NCI-H2029 treated with DMSO at 0.1 percent for 48 hours (cell line): Measurements from ENCODE around the gene MARCHF3.
"Not testable (repeated sequence)": the region's sequence is repeated elsewhere in the genome, so short reads cannot be mapped to it uniquely, and the experiment has no call there.

Experiments used
- DNase-seq: peaks from one replicate; lab custom pipeline; 2025; lab: John Stamatoyannopoulos, UW

The MARCHF3 gene

DNA sequence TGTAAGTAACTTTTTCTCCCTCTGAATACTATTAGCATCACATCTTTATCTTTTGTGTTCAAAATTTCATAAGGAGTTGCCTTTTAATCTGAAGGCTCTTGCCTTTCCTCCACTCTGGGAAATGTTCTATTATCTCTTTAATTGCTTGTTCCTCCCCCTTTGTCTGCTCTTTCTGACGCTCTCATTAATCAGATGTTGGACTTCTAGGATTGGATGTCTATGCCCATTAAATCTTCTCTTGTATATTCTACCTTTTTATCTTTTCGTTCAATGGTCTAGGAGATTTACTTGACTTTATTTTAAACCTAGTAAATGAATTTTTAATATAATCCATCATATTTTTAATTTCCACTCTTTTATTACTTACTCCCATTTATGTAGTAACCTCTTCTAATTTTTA is 76.7 kb downstream of the MARCHF3 start:
- no peak for DNase-seq

DNA sequence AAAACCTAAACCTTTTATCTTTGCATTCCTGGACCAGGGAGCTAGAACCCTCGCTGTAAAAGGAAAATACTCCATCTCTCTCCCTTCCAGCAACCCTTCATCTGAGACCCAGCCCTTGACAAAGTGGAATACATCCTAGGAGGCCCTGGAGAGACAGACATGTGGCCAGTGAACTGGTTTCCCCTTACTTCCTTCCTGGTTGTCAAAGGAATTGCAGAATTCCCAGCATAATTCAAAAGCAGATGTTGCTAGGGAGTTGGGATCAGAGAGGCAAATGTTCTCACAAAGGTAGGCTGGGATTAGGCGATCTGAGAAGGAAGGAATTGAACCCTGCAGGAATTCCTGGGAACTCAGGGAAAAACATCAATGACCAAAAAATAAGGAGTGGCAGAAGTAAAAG is 80.9 kb downstream of the MARCHF3 start:
- no peak for DNase-seq

DNA sequence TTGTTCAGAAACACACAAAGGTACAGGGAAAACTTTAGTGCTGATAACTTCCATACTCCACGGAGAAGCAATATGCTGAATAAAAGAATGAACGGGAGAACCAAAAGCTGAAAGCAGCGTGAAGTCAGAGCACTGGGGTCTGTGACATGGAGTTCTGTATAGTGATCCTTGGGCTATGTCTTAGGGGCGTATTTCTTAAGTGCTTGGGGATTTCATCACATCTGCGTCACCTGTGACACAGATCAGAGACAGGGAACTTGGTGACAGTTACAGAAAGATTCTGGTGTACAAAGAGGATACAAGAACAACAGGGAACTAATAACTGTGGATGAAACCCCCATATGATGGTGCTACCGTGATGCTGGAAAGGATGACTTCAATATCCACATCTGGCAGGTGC is 81.9 kb downstream of the MARCHF3 start:
- DNase-seq = no peak

DNA sequence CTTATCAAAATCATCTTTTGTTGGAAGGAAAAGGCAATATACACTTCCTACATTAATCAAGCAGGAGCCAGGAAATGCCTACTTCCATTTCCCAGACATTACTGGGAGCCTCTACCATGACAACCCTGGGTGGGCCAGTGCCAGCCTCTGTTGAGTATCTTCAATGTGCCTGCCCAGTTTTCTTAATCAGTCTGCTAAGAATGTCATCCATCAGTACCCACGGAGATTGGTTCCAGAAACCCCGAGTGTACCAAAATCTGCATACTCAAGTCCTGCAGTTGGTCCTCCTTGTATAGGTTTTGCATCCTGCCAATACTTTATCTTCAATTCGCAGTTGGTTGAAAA is 82.4 kb downstream of the MARCHF3 start:
- DNase-seq = no peak

DNA sequence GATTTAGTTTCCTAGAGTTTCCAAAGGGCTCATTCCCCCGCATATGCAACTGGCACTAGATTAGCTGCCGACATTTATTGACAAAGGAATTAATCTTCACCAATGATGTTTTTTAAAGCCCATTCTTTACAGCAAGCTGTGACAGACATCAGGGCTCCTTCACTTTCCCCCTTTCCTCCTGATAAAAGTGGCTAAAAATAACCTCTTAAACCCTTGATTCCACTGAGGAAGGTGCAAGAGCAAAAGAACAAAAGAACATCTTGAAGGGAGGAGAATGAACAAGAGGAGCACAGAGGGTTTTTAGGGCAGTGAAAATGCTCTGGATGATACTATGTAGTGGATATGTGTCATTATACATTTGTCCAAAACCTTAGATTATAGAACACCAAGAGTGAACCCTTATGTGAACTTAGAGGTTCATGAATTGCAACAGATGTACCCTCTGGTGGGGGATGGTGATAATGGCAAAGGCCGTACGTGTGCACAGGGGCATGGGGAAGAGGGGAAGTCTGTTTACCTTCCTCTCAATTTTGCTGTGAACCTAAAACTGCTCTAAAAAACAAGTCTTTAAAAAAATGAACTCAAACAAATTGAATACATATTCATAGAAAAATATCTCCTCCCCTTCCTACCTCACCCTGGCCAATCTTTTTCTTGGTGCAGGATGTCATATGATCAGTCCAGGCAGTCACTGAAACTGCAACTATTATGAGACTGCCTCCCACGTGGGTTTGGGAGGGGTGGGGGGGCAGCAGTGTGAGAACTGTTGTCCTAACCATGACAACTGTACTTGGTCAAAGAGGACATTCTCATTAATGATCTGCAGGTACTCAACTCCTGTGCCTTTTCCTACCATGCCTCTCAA is 83.0 kb downstream of the MARCHF3 start:
- DNase-seq = no peak

DNA sequence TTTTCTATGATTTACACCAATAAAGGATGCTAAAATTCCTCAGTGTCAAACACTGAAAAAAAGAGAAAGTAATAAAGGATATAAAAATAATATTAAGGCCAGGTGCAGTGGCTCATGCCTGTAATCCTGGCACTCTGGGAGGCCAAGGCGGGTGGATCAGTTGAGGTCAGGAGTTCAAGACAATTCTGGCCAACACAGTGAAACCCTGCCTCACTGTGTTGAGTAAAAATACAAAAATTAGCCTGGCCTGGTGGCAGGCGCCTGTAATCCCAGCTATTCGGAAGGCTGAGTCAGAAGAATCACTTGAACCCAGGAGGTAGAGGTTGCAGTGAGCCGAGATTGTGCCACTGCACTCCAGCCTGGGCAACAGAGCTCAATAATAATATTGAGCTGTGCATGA is 87.5 kb downstream of the MARCHF3 start:
- not testable (repeated sequence) for DNase-seq

GRCh38 chr5:126941403-126941802 is 89.0 kb downstream of the MARCHF3 start:
- DNase-seq = no peak

DNA sequence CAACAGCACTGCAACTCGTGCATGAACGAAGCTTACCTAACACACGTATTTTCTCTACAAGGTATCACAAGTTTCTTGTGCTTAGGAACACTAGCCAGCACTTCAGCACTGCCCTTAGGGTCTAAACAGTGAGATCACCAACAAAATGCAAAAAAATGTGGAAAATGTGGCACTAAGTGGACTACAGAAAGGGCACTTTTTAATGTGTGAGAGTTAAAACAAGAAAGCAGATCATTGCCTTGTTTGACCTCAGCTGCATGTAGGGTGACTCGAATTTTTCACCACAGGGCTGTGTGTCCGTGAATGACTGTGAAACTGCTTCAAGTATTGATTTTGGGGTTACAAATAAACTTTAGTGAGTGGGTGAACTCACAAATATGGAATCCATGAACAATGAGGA is 90.5 kb downstream of the MARCHF3 start:
- no peak for DNase-seq

GRCh38 chr5:126938466-126938865 is 91.9 kb downstream of the MARCHF3 start:
- no peak for DNase-seq

GRCh38 chr5:126937771-126938170 is 92.6 kb downstream of the MARCHF3 start:
- no peak for DNase-seq

GRCh38 chr5:126936775-126937418 is 93.5 kb downstream of the MARCHF3 start:
- no peak for DNase-seq

DNA sequence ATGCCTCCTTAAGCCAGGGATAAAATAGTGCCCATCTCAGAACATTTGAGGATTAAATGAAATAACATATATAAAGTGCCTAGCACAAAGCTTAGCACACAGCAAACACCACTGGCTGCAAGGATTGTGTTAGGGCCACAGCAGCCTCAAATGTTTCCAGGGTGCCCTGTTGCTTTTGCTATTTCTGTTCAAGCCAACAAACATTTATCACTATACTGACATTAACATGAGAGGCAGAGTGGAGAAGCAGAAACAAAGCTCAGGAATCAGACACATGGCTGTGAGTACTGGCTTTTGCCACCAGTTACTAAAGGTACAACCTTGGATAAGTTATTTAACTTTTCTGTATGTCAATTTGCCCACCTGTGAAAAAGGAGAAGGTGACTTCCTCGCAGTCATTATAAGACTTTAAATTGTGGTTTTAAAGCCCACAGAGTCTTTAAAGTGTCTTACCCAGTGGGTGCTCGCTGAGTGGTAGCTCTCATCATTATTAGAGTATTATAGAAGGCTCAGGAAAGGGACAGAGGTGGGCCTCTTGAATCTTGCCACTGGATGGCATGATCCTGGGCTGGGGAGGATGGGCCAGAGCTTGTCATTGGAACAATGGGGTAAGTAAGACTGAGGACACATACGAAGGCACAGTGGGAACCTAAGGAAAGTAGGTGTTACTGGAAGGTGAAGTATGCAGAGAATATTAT is 98.2 kb downstream of the MARCHF3 start:
- no peak for DNase-seq

- no peak for DNase-seq
These were observed 102.3 kb downstream of the MARCHF3 start for GRCh38 chr5:126928041-126928440.

- DNase-seq = no peak
These were observed 102.9 kb downstream of the MARCHF3 start for GRCh38 chr5:126927429-126927828.

- DNase-seq = no peak
These were observed 104.2 kb downstream of the MARCHF3 start for GRCh38 chr5:126926187-126926586.

DNA sequence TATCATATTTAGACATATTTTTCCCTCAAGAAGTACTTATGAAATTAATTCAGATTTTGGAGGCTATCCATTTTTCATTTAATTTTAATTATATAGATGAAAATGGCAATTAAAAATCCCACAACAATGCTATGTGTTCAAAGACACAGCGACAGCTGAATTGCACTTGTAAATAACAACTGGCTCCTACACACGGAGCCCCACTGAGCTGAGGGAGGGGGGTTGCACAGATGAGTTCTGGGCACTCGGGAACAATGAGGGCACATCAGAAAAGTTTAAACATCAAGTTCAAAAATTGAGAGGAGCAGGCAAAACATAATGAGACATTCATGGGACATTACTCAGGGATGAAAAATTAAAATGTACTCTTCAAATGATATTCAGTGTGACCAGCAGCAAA is 104.9 kb downstream of the MARCHF3 start:
- DNase-seq = no peak

- DNase-seq = no peak
These were observed 105.9 kb downstream of the MARCHF3 start for GRCh38 chr5:126924331-126925033.

DNA sequence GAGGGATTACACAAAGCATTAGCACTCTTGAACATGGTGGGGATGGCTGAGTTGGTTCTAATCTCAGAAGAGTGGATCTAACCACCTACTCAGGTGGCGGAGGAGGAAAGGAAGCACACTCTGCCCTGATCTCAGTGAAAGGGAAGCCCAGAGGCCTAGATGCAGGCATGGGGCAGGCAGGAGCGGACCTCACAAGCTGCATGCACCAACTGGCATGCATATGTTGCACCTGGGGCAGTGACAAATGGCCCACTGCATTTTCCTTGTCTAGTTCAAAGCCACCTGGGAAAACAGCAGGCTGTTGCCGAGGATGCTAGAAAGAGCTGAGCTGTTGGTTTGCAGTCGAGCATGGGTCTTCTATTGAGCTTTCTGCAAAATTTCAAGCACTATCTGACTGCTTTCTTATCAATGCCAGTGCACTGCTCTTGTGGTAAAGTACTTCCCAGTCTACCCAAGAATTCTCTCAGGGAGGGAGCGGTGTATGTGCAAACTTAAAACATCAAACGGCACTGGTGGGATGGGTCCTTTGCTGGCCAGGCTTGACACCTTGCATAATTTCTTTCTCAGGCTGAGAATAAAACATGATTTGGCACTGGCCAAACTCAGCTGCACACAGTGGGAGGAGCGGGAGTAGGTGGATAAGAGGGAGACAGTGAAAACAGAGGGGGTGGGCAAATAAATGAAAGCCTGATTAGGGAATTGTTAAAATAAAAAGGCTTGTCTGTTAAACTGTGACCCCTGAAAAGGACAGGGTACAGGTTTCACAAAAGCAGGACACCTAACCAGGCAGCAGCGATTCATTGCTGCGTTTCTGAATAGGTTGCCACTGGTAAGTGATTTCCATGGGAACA is 108.9 kb downstream of the MARCHF3 start:
- DNase-seq = no peak

- no peak for DNase-seq
These were observed 110.1 kb downstream of the MARCHF3 start for GRCh38 chr5:126920291-126920690.

DNA sequence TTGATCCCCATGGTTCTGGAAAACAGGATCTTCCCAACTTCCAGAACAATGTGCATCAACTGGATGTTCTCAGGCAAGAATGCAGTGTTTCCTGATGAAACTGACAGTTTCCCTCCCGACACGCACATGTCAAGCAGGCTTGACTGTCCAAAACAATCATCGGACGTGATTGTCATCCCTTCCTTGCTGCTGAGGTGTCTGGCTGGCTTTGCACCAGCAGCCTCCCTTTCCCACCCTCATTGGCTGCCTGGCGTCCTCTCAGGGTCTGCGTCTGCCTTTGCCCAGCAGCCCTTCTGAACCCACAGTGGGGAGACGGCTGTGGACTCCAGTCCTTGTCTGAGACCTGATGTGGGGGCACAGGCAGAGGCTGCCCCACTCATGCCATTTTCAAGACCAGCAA is 110.8 kb downstream of the MARCHF3 start:
- no peak for DNase-seq

DNA sequence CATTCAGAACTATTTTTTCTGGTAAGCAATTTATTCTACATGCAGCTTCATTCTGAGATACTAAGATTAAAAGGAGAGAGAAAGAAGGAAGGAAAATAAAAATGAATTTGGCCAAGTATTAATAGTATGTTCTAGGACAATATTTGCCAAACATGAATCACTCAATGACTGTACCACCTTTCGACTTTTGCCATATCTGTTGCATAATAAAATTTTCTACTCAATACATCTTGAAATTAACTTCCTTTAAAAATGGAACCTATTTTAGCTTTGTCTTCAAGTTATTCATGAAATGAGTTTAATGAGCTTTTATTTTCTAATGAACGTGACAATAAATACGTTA is 111.8 kb downstream of the MARCHF3 start:
- DNase-seq = no peak
